GM18526 (cell line): ENCODE measurements around the gene PTPN21.

Source experiments
- POLR2A ChIP-seq: IDR thresholded peaks from 3 replicates; pipeline ENCODE4 v1.6.1; 2011; ENCODE audit not compliant: insufficient read length; ENCODE audit errors: extremely low read depth

PTPN21 gene

DNA sequence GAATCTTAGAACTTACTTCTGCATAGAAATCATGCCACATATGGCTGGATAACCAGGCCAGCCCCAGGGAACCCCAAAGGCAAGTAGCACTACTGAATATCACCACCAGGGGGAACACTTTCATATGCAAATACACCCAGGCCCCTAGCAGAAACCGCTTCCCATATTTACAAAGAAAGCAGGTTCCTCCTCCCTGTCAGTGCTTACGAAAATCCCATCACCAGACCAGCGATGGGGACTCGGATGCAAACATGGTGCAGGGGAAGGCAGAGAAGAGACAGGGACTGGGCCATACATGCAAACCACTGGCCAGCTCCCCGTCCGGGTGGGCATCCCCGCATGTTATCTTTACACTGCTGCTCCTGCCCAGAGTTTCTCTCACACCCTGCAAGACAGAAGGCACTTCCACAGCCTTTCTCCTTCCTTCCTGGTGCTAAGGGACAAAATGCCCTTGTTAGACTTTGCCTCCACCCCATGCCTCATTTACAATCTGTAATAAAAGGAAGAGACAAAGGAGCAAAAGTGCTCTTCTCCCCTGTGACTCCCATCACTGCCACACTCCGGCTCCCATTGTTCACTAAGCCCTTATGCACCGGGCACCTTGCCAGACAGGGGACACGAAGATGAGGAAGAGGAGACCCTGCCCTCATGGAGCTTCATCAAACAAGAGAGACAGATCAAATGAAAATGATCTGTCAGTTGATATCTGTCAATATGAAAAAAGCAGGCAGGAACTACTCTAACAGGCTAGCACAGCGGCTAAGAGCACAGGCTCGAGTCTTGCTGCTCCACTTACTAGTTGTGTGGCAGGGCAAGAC is 62.3 kb downstream of the PTPN21 start:
- TF ChIP-seq POLR2A: no peak

DNA sequence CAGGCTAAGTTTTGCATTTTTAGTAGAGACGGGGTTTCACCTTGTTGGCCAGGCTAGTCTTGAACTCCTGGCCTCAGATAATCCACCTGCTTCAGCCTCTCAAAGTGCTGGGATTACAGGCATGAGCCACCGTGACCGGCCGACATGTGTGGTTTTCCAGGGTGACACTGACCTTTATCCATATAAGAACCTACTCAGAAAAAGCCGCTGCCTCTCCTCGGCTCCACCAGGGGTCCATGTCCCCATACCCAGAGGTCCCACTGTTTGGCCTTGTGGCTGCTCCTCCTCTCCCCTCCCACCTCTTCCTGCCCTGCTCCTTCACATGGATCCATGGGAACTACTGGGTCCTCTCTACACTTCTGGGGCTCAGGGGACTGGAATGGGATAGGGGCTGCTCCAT is 64.6 kb downstream of the PTPN21 start:
- TF ChIP-seq POLR2A: no peak

DNA sequence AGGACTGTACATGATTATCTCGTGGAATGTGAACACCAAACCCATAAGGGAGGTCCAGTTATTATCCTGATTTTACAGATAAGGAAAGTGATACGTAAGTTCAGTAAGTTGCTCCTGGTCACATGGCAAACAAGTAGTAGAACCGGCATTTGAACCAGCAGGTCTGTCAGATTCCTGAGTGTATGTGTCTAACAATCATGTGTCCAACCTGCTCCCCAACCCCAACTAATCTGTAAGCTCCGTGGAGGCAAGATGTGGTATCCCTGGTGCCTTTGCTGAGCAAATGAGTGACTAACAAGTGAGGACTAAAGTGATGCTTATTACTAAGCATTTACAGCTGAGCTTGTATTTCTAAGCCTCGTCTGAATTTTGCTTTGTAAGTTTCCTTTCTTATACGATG is 65.9 kb downstream of the PTPN21 start:
- no peak for TF ChIP-seq POLR2A

DNA sequence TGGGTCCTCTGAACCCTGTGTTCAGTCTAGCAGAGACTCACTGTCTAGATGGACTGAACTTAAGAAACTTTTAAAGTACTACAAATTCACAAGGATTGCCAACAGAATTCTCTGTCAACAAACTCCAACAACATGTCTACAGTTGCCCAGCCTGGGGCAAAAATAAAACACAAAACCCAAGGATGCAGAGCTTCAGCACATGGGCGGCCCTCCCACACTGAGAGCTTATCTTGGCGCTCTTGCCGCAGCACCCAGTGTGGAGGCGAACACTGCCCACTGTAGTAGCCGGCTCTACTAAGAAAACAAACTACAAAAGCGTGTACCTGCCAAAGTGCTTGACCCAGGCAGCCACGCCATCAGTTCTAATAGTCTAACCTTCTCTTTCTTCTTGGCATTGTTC is 66.7 kb downstream of the PTPN21 start:
- no peak for TF ChIP-seq POLR2A

DNA sequence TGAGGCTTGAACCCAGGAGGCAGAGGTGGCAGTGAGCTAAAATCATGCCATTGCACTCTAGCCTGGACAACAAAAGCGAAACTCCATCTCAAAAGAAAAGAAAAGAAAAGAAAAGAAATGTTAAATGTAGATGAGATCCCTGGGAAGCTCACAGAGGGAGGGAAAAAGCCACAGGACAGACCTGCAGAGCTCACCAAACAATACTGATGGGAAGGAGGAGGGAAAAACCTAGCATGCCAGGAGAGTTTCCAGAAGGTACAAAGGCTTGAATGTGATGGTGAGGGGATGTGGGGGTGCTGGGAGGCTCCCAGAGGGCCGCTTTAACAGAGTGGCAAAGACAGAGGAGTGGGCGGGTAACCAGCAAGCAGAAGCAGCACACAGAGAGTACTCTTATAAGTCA is 72.3 kb downstream of the PTPN21 start:
- TF ChIP-seq POLR2A: no peak

GRCh38 chr14:88481794-88482193 is 73.0 kb downstream of the PTPN21 start:
- no peak for TF ChIP-seq POLR2A

GRCh38 chr14:88481059-88481458 is 73.7 kb downstream of the PTPN21 start:
- no peak for TF ChIP-seq POLR2A

GRCh38 chr14:88479574-88479987 is 75.2 kb downstream of the PTPN21 start:
- no peak for TF ChIP-seq POLR2A

GRCh38 chr14:88478931-88479330 is 75.9 kb downstream of the PTPN21 start:
- TF ChIP-seq POLR2A: no peak

- TF ChIP-seq POLR2A: no peak
Measured at GRCh38 chr14:88477513-88478250, 77.1 kb downstream of the PTPN21 start.

- TF ChIP-seq POLR2A: no peak
Measured at GRCh38 chr14:88476825-88477224, 78.0 kb downstream of the PTPN21 start.

- TF ChIP-seq POLR2A: no peak
Measured at GRCh38 chr14:88476214-88476774, 78.5 kb downstream of the PTPN21 start.

DNA sequence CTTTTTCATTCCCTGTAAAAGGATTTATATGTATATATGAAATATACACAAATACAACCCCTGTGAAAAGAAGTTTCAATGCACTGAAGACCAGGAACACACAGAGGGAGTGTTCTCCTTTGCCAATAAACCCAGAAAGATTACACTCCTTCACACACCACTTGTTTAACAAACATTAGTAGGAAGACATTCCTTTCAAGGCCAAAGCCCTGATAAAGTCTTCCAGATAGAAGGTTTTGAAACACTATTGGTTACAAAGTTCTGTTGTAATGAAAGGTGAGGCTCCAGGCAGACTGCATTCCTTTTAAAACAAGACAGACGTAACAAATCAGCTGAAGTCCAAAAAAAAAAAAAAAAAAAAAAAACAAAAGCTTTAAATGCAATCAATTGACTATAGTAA is 81.0 kb downstream of the PTPN21 start:
- no peak for TF ChIP-seq POLR2A

DNA sequence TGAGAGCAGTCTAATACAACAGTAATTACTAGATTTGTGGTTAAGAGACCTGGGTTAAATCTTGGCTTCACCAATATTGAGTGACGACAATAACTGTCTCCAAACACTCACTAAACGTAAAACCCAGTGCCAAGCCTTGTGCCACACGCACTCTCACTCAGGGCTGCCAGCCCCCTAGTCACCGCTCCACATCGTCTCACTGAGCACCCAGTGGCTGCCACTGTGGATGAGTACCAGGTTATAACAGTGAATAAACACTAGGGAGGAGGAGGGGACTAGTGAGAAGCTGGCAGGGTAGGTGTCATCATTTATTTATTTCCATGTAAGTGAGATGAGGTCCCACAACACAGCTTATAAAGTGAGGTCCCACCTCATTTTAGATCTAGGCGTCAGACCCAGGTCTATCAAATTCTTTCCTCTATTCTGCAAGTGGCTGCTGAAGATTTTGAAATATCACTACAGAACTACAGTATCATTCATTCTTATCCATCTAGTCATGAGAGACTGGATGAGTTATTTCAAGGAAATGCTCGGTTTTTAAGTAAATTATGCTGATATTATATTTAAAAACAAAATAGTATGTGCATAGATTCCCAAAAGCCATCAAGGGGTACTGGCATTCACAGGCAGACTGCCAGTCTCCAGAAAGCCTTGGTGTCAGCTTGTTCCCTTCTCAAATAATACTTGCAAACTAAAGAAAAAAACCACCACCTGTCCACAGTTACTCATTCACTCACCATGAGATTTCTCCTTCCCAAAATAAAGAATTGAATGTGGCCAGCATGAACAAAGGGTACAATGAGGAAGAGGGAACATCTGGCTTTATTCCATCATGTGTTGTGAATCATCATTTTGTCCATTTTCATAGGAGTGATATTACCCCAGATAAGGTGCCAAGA is 84.0 kb downstream of the PTPN21 start:
- TF ChIP-seq POLR2A: no peak

DNA sequence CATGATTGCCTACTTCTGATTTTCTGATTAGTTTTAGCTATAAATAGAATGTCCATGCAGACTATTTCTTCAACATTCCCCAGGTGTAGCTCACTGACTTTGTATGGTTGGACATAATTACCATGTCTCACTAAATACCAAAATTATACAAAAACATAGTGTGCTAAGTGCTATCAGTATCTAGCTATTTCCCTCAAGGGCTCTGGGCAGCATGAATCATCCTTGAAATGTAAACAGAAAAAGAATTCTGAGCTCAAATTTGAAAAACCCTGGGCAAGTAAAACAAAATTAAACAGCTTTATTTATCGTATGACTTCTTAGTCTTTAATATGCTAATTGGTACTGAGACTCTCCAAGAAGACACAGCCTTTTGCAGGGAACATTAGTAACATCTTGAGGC is 86.4 kb downstream of the PTPN21 start:
- TF ChIP-seq POLR2A: no peak
